SW480 (cell line): ENCODE measurements around the gene CIB4.

ENCODE experiments used
- DNase-seq: peaks from one replicate; pipeline ENCODE4 v3.0.0-alpha.2; 2016; ENCODE audit warnings: low spot score

Gene CIB4

GRCh38 chr2:26642429-26642828, 1.3 kb upstream of the CIB4 start:
- DNase-seq, result no peak

GRCh38 chr2:26640331-26640745, 828 bp downstream of the CIB4 start:
- DNase-seq, result peak; percentile 78

DNA sequence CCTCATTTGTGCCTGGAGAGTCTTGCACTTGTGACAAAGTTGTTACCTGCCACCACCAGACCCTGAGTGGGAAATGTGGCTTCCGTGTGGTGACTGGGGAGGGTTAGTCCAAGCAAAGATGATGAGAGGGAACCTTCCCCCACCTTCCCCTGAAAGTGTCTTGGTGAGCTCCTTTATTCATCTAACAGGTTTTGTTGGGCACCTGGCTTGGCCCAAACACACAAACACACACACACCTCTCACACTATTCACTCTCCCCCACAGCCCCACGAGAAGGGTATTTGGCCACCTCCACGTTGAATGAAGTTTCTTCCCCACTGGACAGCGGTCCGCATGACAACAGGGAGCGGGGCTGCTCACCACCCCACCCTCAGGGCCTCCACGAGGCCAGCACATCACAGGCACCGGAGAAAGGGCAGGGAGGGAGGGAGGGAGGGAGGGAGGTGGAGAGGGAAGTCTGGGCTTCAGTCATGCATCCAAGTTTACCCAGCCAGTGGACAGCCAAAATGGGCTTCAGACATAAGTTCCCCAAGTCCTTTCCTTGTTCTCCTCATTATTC, 1.4 kb downstream of the CIB4 start:
- no peak for DNase-seq

DNA sequence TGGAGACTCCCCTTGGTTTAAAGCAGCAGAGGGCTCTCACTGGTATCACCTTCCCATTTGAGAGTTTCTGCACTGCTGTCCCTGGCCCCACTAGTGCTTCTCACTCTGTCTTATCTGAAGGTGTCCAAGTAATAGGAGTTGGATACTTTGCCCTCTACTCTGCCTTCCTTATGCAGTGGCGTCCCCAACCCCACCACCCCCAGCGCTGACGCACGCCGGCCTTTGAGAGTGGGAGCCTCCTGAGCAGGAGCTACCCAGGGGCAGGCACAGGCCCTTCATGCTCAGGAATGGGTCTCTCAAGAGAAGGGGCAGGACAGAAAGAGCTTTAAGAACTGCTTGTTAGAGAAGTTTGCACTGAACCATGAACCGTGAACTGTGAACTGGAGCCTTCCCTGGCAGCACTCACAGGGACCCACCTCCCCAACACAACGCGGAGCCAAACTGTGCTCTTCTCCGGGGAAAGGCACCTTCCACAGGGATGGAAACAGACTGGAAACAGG, 3.3 kb downstream of the CIB4 start:
- no peak for DNase-seq

- no peak for DNase-seq
Observed at GRCh38 chr2:26636935-26637334, 4.2 kb downstream of the CIB4 start.

DNA sequence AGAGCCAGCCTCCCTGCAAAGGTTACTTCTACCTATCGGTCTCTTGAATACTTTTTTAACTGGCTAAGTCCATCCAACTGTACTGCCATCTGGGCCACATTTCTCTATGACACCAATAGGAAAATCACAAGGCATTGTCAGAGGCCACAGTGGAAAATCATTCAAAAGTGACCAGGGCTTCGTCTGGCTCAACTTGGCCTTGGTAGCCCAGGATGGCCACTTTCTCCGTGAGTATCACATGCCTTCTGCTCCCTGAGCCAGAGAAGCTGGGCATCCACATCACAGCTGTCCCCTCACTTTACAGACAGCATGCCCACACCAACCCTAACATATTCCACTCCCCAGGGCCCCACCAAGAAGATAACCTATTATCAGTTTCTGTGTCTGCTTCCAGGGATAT, 5.8 kb downstream of the CIB4 start:
- no peak for DNase-seq

DNA sequence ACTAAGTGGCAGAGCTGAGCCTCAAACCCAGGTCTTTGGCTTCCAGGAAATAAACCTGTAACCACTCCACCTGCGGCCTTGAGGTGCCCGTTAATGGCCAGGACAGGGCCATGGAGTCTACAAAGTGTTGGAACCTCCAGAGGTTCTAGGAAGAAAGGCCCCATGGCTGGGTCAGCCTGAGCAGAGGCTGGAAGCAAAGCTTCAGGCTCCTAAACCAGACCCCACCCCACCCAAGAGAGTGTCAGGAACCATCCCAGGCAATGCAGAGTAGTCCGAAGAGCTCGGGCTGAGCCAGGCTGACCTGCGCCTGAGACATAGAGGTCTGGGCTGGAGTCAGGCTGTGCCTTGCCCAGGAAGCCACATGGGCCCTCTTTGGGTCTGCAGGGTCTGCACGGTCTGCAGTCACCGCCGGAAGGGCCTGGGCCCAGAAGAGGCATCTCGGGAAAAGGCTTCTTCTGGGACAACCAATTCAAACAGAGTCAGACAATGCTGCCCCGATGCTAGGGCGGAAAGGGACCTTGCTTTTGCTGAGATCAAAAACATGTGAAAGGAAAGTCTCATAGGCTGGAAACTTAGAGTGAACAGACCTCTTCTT, 6.4 kb downstream of the CIB4 start:
- DNase-seq, result no peak

DNA sequence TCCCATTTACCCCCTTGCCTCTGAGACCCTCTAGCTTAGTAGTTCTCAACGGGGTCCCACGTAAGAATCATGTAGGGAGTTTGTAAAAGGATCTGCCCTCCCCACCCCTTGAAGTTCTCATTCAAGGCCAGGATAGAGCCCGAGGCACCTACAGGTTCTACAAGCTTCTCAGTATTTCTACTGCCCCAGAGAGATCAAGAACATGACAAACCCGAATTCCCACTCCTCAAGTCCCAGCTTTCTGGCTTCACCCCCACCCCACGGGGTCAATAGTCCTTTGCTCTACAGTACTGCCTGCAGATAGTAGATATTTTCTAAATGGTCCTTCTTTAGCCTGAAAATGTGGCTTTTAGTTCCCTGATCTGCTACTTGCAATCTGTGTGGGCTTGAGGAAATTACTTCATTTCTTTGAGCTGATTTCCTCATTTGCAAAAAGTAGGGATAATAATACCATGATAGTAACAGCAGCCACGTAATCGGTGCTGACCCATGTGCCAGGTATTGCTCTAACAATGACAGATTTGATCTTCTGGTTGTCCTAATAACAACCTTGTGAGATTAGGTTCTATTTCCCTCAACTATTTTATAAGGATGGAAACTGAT, 7.1 kb downstream of the CIB4 start:
- DNase-seq, result no peak

- DNase-seq, result no peak
Observed at GRCh38 chr2:26633351-26633945, 7.7 kb downstream of the CIB4 start.

DNA sequence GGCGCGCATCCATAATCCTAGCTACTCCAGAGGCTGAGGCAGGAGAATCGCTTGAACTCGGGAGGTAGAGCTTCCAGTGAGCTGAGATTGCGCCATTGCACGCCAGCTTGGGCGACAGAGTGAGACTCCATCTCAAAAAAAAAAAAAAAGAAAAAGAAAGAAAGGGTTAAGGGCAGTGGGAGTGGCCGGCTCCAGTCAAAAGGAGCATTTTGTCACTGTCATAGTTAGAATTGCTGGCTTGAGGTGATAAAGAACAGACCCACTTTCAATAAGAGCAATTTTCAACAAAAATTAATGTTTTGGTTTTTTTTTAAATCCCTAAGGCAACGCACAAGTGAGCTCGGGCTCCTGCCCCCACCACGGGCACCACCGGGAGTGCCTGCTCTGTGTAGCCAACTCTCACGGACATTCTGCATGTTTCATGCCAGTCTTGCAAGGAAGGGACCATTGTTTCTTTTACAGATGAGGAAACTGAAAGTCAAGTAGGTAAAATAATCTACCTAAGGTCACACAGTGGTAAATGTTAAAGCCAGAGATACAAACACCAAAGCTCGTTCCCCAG, 8.5 kb downstream of the CIB4 start:
- no peak for DNase-seq

DNA sequence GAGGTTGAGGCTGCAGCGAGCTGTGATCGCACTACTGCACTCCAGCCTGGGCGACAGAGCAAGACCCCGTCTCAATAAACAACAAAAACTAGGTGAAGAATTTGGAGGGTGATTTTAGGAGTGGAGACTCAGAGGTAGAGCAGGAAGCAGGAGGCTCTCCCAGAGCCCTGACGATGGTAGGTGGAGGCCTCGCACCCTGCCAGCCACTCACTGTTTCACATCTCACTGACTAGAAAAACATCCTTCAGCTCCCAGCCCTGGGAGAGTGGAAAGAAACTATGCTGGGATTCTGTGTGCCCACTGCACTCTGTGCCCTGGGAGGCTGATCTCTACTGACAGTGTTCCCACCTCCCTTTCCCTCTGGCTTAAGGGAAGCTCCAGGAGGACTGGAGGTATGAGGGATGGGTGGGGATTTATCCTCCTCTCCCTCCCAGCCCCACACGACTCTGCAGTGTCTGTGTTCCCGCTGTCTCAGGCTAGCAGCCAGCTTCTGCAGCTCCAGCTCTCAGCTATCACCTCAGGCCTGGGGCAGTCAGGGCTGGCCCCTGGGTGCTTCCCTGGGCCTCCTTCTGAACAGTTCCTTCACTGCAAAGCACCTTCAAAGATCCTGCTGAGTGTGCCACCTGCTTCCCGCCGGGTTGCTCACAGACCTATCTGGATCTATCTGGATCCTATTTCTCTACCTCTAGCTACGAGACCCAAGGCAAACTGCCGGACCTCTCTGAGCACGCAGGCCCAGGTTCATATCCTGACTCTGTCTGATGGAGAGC, 9.6 kb downstream of the CIB4 start:
- DNase-seq, result no peak

DNA sequence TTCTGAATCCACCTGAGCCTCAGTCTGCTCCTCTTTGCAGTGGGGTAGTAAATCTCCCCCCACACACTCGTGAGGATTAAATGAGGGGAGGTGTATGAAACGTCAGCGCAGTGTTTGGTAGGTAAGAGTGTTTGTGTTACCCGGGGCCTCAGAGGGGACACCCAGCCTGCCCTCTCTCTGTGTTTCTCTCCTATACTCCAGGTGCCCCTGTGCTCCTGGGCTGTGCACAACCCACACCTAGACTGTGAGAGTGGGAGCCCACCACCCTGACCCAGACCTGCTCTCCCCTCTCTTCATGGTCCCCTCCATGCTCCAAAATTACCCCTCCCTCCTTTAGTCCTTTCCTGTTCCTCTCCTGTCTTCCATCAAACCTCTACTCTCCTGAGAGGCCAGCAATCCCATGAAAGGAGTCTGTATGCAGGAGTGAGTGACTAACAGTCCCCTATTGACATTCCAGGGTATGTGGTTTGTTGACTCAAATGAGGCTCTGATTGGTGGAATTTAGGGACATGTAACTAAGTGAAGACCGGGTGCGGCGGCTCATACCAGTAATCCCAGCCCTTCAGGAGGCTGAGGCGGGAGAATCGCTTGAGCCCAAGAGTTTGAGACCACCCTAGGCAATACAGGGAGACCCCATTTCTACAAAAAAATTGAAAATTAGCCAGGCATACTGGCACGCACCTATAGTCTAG, 10.4 kb downstream of the CIB4 start:
- DNase-seq, result peak; percentile 84

GRCh38 chr2:26630235-26630634, 10.9 kb downstream of the CIB4 start:
- no peak for DNase-seq

GRCh38 chr2:26629751-26630150, 11.4 kb downstream of the CIB4 start:
- DNase-seq, result no peak

DNA sequence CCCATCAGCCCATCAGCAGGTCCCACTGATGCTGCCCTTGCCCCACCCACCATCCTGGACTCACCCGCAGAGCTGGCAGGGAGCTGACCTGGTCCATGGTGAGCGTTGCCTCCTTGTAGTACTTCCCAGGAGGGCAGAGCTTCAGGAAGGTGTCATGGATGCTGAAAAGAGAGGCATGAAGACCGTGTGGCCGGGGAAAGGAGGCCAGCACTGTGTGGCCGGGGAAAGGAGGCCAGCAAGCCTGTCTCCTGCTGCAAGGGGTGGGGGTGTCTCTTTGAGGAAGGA, 11.9 kb downstream of the CIB4 start:
- no peak for DNase-seq

DNA sequence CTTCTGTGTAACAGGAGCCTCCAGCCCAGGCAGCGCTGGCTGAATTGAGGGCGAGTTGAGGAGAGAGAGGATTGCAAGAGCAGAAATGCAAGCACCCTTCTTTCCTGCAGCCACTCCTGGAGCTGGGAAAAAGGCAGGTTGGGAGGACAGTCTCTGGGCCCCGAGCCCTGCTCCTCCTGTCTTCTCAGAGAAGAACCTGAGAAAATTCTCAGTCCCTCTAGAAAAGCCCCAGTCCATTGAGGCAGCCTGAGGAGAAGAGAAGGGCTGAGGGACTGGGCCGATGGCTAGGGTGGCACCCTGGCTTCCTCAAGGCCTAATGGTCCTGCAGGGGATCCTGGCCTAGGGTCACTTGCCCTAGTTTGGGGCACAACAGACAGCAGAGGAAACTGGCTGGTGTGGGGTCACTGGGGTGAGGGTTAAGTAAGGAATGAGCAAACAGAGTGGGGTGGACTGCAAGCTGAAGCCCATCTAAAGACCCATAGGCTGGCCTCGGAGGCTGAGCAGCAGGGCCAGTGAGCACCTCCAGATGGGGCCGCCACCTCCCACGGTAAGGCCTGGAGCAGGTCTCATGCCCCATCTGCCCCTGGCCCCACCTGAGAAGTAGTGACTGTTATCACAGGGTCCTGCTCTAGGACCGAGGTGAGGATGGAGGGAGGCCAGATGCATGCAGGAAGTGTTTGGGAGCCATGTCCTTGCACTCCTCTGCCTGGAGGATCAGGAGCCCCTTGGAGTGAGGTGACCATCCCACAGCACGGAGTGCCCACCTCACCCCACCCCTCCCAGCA, 12.4 kb downstream of the CIB4 start:
- DNase-seq, result no peak

GRCh38 chr2:26627350-26628105, 13.6 kb downstream of the CIB4 start:
- DNase-seq, result no peak

DNA sequence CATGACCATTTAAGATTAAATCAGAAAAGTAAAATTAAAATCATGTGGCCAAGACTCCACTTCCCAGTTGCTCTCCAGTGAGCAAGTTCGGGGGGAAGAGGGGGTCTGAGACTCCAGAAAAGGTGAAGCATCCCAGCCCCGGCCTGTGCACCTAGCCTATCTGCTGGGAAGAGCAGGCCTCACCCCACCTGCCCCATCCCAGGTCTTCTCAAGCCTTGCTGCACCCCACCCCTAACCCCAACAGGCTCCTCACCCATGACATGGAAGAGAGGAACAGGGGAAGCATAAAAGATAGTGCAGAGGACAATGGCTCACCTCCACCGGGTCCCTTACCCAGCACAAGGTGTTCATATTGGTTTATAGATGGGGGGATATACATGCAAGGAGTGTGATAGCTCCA, 14.6 kb downstream of the CIB4 start:
- no peak for DNase-seq

DNA sequence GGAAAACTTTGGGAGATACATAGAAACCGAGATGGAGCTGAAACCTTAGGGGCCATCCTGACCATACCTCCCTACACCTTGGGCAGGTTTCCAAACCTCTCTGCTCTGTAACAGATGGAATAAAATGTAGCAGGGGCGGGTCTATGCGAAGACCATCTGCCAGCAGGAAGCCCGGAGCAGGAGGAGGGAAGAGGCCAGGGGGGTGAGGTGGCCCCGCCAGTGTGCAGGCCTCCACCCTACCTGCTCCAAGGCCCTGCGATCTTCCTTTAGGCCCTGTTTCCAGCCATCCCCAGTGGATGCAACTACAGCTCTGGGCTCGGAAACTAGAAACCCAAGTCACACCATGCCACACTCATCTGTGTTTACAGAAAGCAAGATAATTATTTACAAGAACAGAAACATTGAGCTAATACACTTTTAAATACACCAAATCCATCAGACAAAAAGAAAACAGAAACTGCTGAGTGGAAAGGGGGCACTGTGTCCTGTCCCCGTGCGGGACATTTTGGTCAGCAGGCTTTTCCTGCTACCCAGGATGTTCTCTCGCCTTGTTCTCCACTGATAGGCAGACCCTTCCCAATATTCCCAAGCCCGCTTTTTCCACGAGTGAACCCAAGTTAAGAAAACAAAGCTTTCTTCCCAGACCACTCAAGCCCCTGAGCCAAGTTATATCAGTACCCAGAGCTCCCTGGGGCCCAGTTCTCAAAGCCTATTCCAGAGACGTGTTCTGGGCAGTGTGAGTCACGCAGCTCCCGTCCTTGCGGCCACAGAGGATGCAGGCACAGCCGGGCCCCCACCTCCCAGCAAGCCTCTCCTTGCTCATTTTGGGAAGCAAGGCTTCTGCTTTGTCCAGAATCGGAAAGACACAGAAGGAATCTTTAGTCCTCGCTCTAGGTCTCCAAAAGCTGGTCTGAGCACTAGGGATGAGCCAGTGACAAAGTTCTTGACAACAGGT, 17.3 kb downstream of the CIB4 start:
- DNase-seq, result no peak
